Smooth muscle cell of trachea (primary cell): ENCODE measurements around the gene ETF1. TPM values are rescaled to one million over a fixed set of nuclear protein-coding genes. Genes with fewer than 3 reads are reported as not detected.

Experiments
- total RNA-seq: library from RNA; depleted of rRNA; stranded (reverse); fragments of >200 nt; gene quantifications from 2 replicates; pipeline ENCODE4 v1.2.1, GENCODE V29; 2014

The ETF1 gene
- 126 and 127 TPM in 2 replicates for total RNA-seq

GRCh38 chr5:138542956-138543729 lies at the start of gene ETF1:
ETF1 (minus strand) TSS chr5:138543236; CDS start chr5:138542918, 318 bp downstream.

DNA sequence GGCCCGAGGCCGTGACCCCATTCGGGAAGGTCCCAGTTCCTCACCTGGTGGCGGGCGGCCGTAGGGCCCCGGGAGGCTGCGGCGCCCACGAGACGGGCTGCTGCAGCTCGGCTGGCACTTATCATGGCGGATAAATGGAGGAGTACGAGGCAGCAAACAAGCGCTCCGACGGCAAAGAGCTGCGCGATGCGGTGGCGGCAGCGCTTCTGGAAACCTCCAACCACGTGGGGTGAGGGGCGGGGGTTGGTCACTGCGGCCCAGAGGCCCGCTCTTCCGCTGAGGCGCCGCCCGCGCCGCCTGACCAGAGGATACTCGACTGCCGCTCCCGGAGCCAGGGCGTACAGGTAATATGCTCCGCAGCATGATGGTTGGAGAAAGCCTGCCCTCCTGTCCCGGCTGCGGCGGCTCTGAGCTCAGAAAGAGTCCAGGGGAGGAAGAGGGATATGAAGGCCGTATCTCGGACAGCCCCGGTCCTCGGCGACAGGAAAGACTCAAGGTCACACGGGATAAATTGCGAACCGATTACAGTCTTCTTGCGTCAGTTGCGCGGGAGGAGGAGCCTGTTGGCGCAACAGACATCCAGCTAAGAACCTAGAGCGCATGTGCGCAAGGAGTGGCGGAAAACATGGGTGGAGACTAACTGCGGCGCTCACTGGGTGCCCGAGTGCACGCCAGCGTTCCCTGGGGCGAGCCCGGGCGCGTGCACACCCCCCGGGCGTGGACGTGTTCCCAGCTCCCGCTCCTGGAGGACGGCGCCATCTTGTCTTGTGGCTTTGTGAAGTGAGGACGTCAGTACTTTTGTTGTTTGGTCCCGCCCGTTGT lies 32.4 kb upstream of the ETF1 start, which contains the start of gene HSPA9:
Gene HSPA9 (minus strand): TSS at position 208 of the 822 bp plus-strand sequence. CDS start 83 bp downstream, at position 125.

DNA sequence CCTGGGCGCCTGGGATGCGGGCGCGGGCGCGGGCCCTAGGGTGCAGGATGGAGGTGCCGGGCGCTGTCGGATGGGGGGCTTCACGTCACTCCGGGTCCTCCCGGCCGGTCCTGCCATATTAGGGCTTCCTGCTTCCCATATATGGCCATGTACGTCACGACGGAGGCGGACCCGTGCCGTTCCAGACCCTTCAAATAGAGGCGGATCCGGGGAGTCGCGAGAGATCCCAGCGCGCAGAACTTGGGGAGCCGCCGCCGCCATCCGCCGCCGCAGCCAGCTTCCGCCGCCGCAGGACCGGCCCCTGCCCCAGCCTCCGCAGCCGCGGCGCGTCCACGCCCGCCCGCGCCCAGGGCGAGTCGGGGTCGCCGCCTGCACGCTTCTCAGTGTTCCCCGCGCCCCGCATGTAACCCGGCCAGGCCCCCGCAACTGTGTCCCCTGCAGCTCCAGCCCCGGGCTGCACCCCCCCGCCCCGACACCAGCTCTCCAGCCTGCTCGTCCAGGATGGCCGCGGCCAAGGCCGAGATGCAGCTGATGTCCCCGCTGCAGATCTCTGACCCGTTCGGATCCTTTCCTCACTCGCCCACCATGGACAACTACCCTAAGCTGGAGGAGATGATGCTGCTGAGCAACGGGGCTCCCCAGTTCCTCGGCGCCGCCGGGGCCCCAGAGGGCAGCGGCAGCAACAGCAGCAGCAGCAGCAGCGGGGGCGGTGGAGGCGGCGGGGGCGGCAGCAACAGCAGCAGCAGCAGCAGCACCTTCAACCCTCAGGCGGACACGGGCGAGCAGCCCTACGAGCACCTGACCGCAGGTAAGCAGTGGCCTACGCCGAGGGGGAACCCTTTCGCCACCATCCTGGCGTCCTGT lies 77.5 kb downstream of the ETF1 start, which contains the start of gene EGR1:
Gene EGR1 (plus strand): TSS at position 219 of the 864 bp plus-strand sequence. CDS start 283 bp downstream, at position 502.

Other genes starting within 250 kb of the ETF1 start
- 0.66 and 13.7 TPM in 2 replicates for gene CDC25C, start 211.4 kb downstream of the ETF1 start, total RNA-seq
- gene FAM53C, start 205.0 kb downstream of the ETF1 start, total RNA-seq, result 30.4 and 50.3 TPM in 2 replicates
- gene KDM3B, start 190.6 kb downstream of the ETF1 start, total RNA-seq, result 43.2 and 55.0 TPM in 2 replicates
- 8.4 and 25.1 TPM in 2 replicates for gene REEP2, start 104.2 kb downstream of the ETF1 start, total RNA-seq
- gene EGR1, start 77.8 kb downstream of the ETF1 start, total RNA-seq, result 2.8 and 4.5 TPM in 2 replicates
- gene HSPA9, start 32.2 kb upstream of the ETF1 start, total RNA-seq, result 261 and 308 TPM in 2 replicates
- gene CTNNA1, start 210.2 kb upstream of the ETF1 start, total RNA-seq, result 511 and 560 TPM in 2 replicates